ENCODE results near the gene ZNF385B. TPM values are rescaled to one million over a fixed set of nuclear protein-coding genes. Genes with fewer than 3 reads are reported as not detected.

The ZNF385B gene
- total and polyA plus RNA-seq, 9 of the 15 experiments (the other 6 are each of a cell fraction or from before 2014, with no cell fraction given), result 0.50 TPM; not detected in 8

- no peaks in the 10 kb centered on the region for H3K9me1 ChIP-seq (ENCODE audit: control insufficient read depth, insufficient read depth, low read length)
- DNase-seq (ENCODE audit: extremely low read depth in 1 of 4, low spot score in 3 of 4), result no peak
- POLR2A ChIA-PET, result no interaction called here
- no peak for ATAC-seq
- H4K20me1 ChIP-seq (replicated peaks; ENCODE audit: control insufficient read depth, insufficient read depth, low read length), result no peaks in the 10 kb centered on the region
- H3K4me1 ChIP-seq (replicated peaks in 1 of 2; ENCODE audit: control insufficient read depth in 2 of 2, insufficient read depth in 2 of 2, low read length in 2 of 2), result no peaks in the 10 kb centered on the region
- BruUV-seq (replicated peaks), result no TSS peak
- intact Hi-C loops (cut with micrococcal nuclease), result no loop called here
- no peak overlapping the region for H3K27ac ChIP-seq (ENCODE audit: extremely low read depth, low read depth, low read length)
- CTCF ChIA-PET (ENCODE audit: low intra/inter-chr PET ratio), result no interaction called here
- TF ChIP-seq SFPQ (IDR thresholded peaks at IDR 0.05; ENCODE audit: low read depth, low read length) (no peak), NFE2 (IDR thresholded peaks at IDR 0.05; ENCODE audit: low read depth) (no peak), SAFB2 (IDR thresholded peaks at IDR 0.05; ENCODE audit: borderline replicate concordance, low read depth, low read length, severe bottlenecking) (no peak), ZNF146 (CRISPR knock-in tag; IDR thresholded peaks at IDR 0.05; ENCODE audit: unreplicated experiment) (no peak), GABPA (tag; conservative IDR thresholded peaks at IDR 0.05; ENCODE audit: low read depth) (no peak), XRCC5 (IDR thresholded peaks at IDR 0.05; ENCODE audit: low read depth, low read length) (no peak), E4F1 (CRISPR knock-in tag; IDR thresholded peaks at IDR 0.05; ENCODE audit: borderline replicate concordance) (no peak), HNRNPL (IDR thresholded peaks at IDR 0.05; ENCODE audit: low read depth, low read length) (no peak), CSDE1 (IDR thresholded peaks at IDR 0.05) (no peak), ZNF217 (CRISPR knock-in tag; IDR thresholded peaks at IDR 0.05) (no peak), SAP30 (IDR thresholded peaks at IDR 0.05; ENCODE audit: borderline replicate concordance, insufficient read depth, low read depth, low read length, poor library complexity, severe bottlenecking) (no peak), ZNF717 (CRISPR knock-in tag; IDR thresholded peaks at IDR 0.05) (no peak), NEUROD1 (IDR thresholded peaks at IDR 0.05; ENCODE audit: borderline replicate concordance, low read depth, low read length, partially characterized antibody) (no peak), ZNF354B (CRISPR knock-in tag; IDR thresholded peaks at IDR 0.05) (no peak), ZC3H8 (IDR thresholded peaks at IDR 0.05) (no peak)
- H3K4me3 ChIP-seq, result no peak overlapping the region
- no peak overlapping the region for H3K4me2 ChIP-seq (ENCODE audit: insufficient read depth, low read length)
- H3K9me3 ChIP-seq (replicated peaks; ENCODE audit: control insufficient read depth, insufficient read depth, low read depth, low read length), result no peaks in the 10 kb centered on the region
- H3K79me2 ChIP-seq (ENCODE audit: control insufficient read depth, insufficient read depth, low read length), result no peaks in the 10 kb centered on the region
- no peak overlapping the region for H2AFZ ChIP-seq (ENCODE audit: low read depth, low read length)
- in situ Hi-C loops (cut with MboI), result no loop called here
- 0% methylated on average over 1 of the region's 1 CpG for WGBS (ENCODE audit: insufficient coverage, low coverage, missing lambda C conversion rate)
- FAIRE-seq, result no peak
- H3K36me3 ChIP-seq (ENCODE audit: control insufficient read depth, insufficient read depth, low read length), result no peaks in the 10 kb centered on the region
- no peaks in the 10 kb centered on the region for H3K27me3 ChIP-seq (ENCODE audit: control insufficient read depth in 2 of 2, insufficient read depth in 2 of 2, low read length in 2 of 2)
- H3K9ac ChIP-seq (ENCODE audit: insufficient read depth in 1 of 2, low read depth in 2 of 2, low read length in 2 of 2), result no peak overlapping the region
Measured at GRCh38 chr2:179538406-179539123, 322.8 kb downstream of the ZNF385B start.
